Measurements from ENCODE around the gene FBXL19. TPM values are rescaled to one million over a fixed set of nuclear protein-coding genes. Genes with fewer than 3 reads are reported as not detected.
A peak's percentile ranks its signal among the peaks of the same experiment; 100 is the strongest.

Gene FBXL19
- total and polyA plus RNA-seq, 2 of the 13 experiments (the other 11 are each of a cell fraction or from before 2014, with no cell fraction given) = 6.0 to 13.7 TPM

- intact Hi-C loops (cut with micrococcal nuclease; ENCODE audit: unreplicated experiment) (loop anchor here (10.0 kb wide), 1 partner anchor 881 kb away; no protein-coding TSS in a partner anchor), in situ Hi-C loops (cut with HindIII; ENCODE audit: extremely low pct_ligation_motif_present, low pct_unique_long_range_greater_than_20kb) (loop anchor here (25.0 kb wide), 1 partner anchor 729 kb away; a partner anchor contains a TSS)
- Histone ChIP-seq H3K4me1 (ENCODE audit: insufficient read depth, low read length) (peaks cover 16% of the 10 kb centered on the region), H3K9ac (ENCODE audit: insufficient read depth, low read depth, low read length) (no peak overlapping the region), H3K36me3 (replicated peaks in 1 of 2; ENCODE audit: control insufficient read depth in 1 of 2, insufficient read depth in 2 of 2, low read length in 2 of 2) (peaks cover 17 to 54% of the 10 kb centered on the region in 2 experiments), H2AFZ (ENCODE audit: low read length) (no peak overlapping the region), H3K79me2 (ENCODE audit: insufficient read depth, low read length) (no peaks in the 10 kb centered on the region), H3K4me2 (ENCODE audit: low read depth, low read length) (no peak overlapping the region), H3K27ac (ENCODE audit: extremely low read length, insufficient read depth, low read length) (no peak overlapping the region), H3K4me3 (replicated peaks in 1 of 3; ENCODE audit: insufficient read depth in 1 of 3, low read depth in 2 of 3, low read length in 3 of 3) (no peak overlapping the region), H4K20me1 (ENCODE audit: insufficient read depth, low read length) (no peaks in the 10 kb centered on the region), H3K27me3 (ENCODE audit: control insufficient read depth in 1 of 2, insufficient read depth in 2 of 2, low read length in 2 of 2) (no peaks in the 10 kb centered on the region), H3K9me3 (ENCODE audit: low read length) (no peaks in the 10 kb centered on the region)
- ChIA-PET POLR2A (interaction anchor here (1.0 to 3.7 kb wide), 5 partner anchors 8 to 159 kb away, joined by 3 to 81 read pairs (median 8); partner anchors contain the start of gene KAT8), CTCF (ENCODE audit: low intra/inter-chr PET ratio, low total read pairs) (no interaction called here)
- no peak for ATAC-seq
- no peak for DNase-seq (ENCODE audit: low spot score)
- no TSS peak for BruUV-seq (replicated peaks)
- WGBS (ENCODE audit: low lambda C conversion rate) = 92% methylated on average over 23 of the region's 25 CpGs
- FAIRE-seq = no peak
- TF ChIP-seq BATF2 (CRISPR knock-in tag; IDR thresholded peaks at IDR 0.05) (0 out of 2 replicates have a peak, but pooled peaks have one; percentile 28), AGO2 (optimal IDR thresholded peaks at IDR 0.05; ENCODE audit: low read depth, low read length) (peak; percentile 83), ZSCAN25 (CRISPR knock-in tag; IDR thresholded peaks at IDR 0.05) (no peak), ZBTB44 (CRISPR knock-in tag; IDR thresholded peaks at IDR 0.05) (no peak), HNRNPLL (IDR thresholded peaks at IDR 0.05; ENCODE audit: low read depth, low read length, poor library complexity, severe bottlenecking) (peak; percentile 2), ZNF263 (CRISPR knock-in tag; IDR thresholded peaks at IDR 0.05) (no peak), ERF (CRISPR knock-in tag; IDR thresholded peaks at IDR 0.05) (no peak), ZFP62 (CRISPR knock-in tag; IDR thresholded peaks at IDR 0.05) (no peak), ZNF597 (CRISPR knock-in tag; IDR thresholded peaks at IDR 0.05) (no peak), RBFOX2 (IDR thresholded peaks at IDR 0.05; ENCODE audit: low read depth, low read length) (peak; percentile 33; the same call in 1 of the 2 replicates), HMGXB4 (CRISPR knock-in tag; IDR thresholded peaks at IDR 0.05; ENCODE audit: borderline replicate concordance in 1 of 2, low read depth in 1 of 2) (no peak), ZNF572 (CRISPR knock-in tag; IDR thresholded peaks at IDR 0.05) (no peak), ZBTB38 (CRISPR knock-in tag; IDR thresholded peaks at IDR 0.05) (peak; percentile 50; the same call in 1 of the 2 replicates), AKAP8 (CRISPR knock-in tag; IDR thresholded peaks at IDR 0.05) (0 out of 2 replicates have a peak, but pooled peaks have one; percentile 52), NONO (IDR thresholded peaks at IDR 0.05) (no peak), NONO (CRISPR knock-in tag; conservative IDR thresholded peaks at IDR 0.05) (0 out of 2 replicates have a peak, but pooled peaks have one; percentile 50), FOXP4 (CRISPR knock-in tag; IDR thresholded peaks at IDR 0.05) (no peak)
These were observed 60.0 kb downstream of the FBXL19 start for GRCh38 chr16:30983289-30983889.

Data from HepG2 (cell line).